Cardiac ventricle fibroblast (primary cell): ENCODE results near the gene TCIRG1. TPM values are rescaled to one million over a fixed set of nuclear protein-coding genes. Genes with fewer than 3 reads are reported as not detected.

Experiments used
- total RNA-seq: library from RNA; depleted of rRNA; stranded (reverse); fragments of >200 nt; gene quantifications from 2 replicates; pipeline ENCODE4 v1.2.3, GENCODE V29; 2015

Gene TCIRG1
- 44.5 and 45.6 TPM in 2 replicates for total RNA-seq

GRCh38 chr11:68038718-68039525 is at the start of gene TCIRG1:
TSS of gene TCIRG1 (plus strand) at chr11:68039025. CDS start at chr11:68041272, 2,247 bp downstream.

GRCh38 chr11:68003846-68004550 is 34.8 kb upstream of the TCIRG1 start, which contains the start of gene UNC93B1:
TSS of gene UNC93B1 (minus strand) at chr11:68004097. CDS start at chr11:68004043, 54 bp downstream.

GRCh38 chr11:68010090-68011041 is 28.5 kb upstream of the TCIRG1 start, which contains the start of gene ALDH3B1:
TSS of gene ALDH3B1 (plus strand) at chr11:68010327. CDS start at chr11:68015298, 4,971 bp downstream.

GRCh38 chr11:68030318-68031143 is 8.3 kb upstream of the TCIRG1 start, which contains the start of gene NDUFS8:
TSS of gene NDUFS8 (plus strand) at chr11:68030681. CDS start at chr11:68032152, 1,471 bp downstream.

Other genes with a start within 250 kb of the TCIRG1 start
- gene UNC93B1, start 34.9 kb upstream of the TCIRG1 start, total RNA-seq: 26.9 and 31.6 TPM in 2 replicates
- 18.2 and 25.0 TPM in 2 replicates for gene ALDH3B1, start 28.7 kb upstream of the TCIRG1 start, total RNA-seq
- 86.2 and 115 TPM in 2 replicates for gene NDUFS8, start 8.3 kb upstream of the TCIRG1 start, total RNA-seq
- gene CHKA, start 82.4 kb downstream of the TCIRG1 start, total RNA-seq: 5.9 and 8.3 TPM in 2 replicates
- 16.3 and 22.2 TPM in 2 replicates for gene KMT5B, start 174.3 kb downstream of the TCIRG1 start, total RNA-seq
- 56.3 and 58.3 TPM in 2 replicates for gene C11orf24, start 232.9 kb downstream of the TCIRG1 start, total RNA-seq